HL-60 (cell line): ENCODE measurements around the gene ATAD3C.
"Not testable (repeated sequence)": the region's sequence is repeated elsewhere in the genome, so short reads cannot be mapped to it uniquely, and the experiment has no call there.

Experiments used
- DNase-seq, 2 experiments: peaks; one replicate each; pipeline ENCODE4 v3.0.0-alpha.2; 2010 to 2020; ENCODE audit warnings: low read depth in 1 of 2, low spot score in 1 of 2
- H3K27ac ChIP-seq: fragments of 250-450 bp; sonication (Bioruptor Pico); replicated peaks from 2 replicates; pipeline ENCODE4 v1.5.1; 2020; ENCODE audit warnings: mild to moderate bottlenecking, moderate library complexity
- H3K27me3 ChIP-seq: fragments of 250-450 bp; sonication (Bioruptor Pico); 2 replicates; pipeline ENCODE4 v1.5.1; 2021; ENCODE audit warnings: mild to moderate bottlenecking, moderate library complexity; ENCODE audit not compliant: insufficient read depth, poor library complexity, severe bottlenecking
- H3K4me3 ChIP-seq: replicated peaks from 2 replicates; pipeline ENCODE4 v1.5.1; 2011; ENCODE audit warnings: mild to moderate bottlenecking, control low read depth, low read length; ENCODE audit not compliant: insufficient read depth
- GABPA ChIP-seq: IDR thresholded peaks from 2 replicates; pipeline ENCODE4 v1.6.1; 2012; ENCODE audit warnings: low read depth
- POLR2AphosphoS5 ChIP-seq: IDR thresholded peaks from 2 replicates; pipeline ENCODE4 v1.6.1; 2012; ENCODE audit warnings: low read depth
- SPI1 ChIP-seq: IDR thresholded peaks from 2 replicates; pipeline ENCODE4 v1.6.1; 2012; ENCODE audit warnings: low read depth, mild to moderate bottlenecking, borderline replicate concordance
- TF ChIP-seq, protein P1 (sequence below): IDR thresholded peaks from one replicate; pipeline ENCODE4 v1.5.1; 2011; ENCODE audit warnings: low read length, control low read depth, inconsistent platforms; ENCODE audit not compliant: insufficient read depth
- TF ChIP-seq, protein P2 (sequence below): IDR thresholded peaks from 2 replicates; pipeline ENCODE4 v1.6.1; 2012; ENCODE audit warnings: low read depth; ENCODE audit not compliant: insufficient replicate concordance

Gene ATAD3C

DNA sequence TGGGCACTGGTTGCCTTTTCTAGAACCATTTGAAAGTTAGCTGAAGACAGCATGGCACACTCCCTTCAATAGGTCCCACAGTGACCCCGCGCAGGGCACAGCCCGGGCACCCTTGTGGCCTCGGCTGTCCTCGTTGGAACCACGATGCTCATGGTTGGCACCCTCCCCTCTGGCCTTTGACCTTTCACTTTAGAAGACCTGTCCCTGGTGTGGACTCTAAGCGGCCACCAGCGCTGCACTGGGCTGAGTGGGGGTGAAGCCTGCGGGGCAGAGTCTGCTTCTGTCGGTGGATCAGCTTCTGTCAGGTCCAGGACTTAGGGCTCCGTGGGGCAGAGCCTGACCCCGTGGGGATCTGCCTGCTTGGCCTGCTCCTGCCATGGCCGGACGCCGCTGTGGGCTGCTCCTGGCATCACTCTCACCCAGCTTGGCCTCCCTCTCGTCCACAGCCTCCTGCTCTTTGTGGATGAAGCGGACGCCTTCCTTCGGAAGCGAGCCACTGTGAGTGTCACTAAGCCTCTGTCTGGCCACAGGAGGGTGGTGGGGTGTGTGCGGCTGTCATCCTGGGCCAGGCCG, 7.3 kb downstream of the ATAD3C start:
- H3K27ac ChIP-seq, H3K4me3 ChIP-seq, DNase-seq, H3K27me3 ChIP-seq: not testable (repeated sequence)

DNA sequence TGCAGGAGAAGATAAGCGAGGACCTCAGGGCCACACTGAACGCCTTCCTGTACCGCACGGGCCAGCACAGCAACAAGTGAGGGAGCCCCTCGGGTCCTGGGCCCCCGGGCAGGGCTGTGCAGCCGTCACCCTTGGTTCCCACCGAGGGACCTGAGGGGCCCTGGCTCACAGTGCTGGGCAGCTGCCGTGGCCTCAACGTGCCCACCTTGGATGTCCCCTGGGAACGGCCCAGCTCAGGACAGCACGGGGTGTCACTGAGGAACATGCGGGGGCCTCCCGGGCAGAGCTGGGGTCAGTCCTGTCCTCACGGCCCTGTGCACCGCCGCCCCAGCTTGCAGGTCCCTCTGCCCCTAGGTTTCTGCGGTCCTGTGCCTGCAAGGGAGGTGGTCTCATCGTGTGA, 9.7 kb downstream of the ATAD3C start:
- H3K27me3 ChIP-seq, H3K4me3 ChIP-seq, DNase-seq, H3K27ac ChIP-seq: not testable (repeated sequence)

DNA sequence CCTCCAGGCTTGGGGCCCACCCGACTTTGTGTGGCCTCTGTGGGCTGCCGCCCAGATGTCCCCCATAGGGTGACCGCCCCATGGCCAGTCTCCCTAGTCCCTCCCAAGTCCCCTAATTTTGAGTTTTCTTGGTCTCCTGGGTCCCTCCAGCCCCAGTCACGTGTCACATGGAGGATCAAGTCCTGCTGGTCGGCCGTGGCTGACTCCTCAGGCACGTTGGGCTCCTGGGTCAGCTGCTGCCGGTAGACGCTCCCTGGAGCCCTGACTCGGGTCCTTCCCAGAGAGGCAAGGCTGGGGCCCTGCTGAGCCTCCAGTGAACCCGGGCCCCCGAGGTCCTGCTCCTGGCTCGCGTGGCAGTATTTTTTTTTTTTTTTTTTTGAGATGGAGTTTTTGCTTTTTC, 10.2 kb downstream of the ATAD3C start:
- H3K27ac ChIP-seq, H3K27me3 ChIP-seq, H3K4me3 ChIP-seq, DNase-seq: not testable (repeated sequence)

DNA sequence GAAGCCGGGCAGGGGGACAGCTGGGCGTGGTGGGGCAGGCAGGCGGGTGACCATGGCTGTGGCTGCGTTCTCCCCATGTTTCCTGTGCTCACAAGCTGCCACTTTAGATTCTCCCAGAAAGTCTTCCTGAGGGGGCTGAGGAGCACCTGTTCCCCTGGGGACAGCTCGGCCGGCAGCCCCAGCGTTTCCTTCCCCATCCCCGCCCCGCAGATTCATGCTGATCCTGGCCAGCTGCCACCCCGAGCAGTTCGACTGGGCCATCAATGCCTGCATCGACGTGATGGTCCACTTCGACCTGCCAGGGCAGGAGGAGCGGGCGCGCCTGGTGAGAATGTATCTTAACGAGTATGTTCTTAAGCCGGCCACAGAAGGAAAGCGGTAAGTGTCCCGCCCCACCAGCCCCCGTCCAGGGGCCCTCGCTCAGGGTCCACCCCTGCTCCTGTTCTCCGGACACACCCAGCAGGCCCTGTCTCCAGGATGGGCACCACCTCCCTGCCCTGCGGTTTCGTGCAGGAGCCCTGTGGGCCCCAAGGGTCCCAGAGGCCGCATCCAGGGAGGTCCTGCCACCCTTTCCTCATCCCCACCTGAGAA, 11.1 kb downstream of the ATAD3C start:
- DNase-seq = no peak
- TF ChIP-seq SPI1 = no peak
- TF ChIP-seq, protein P1, sequence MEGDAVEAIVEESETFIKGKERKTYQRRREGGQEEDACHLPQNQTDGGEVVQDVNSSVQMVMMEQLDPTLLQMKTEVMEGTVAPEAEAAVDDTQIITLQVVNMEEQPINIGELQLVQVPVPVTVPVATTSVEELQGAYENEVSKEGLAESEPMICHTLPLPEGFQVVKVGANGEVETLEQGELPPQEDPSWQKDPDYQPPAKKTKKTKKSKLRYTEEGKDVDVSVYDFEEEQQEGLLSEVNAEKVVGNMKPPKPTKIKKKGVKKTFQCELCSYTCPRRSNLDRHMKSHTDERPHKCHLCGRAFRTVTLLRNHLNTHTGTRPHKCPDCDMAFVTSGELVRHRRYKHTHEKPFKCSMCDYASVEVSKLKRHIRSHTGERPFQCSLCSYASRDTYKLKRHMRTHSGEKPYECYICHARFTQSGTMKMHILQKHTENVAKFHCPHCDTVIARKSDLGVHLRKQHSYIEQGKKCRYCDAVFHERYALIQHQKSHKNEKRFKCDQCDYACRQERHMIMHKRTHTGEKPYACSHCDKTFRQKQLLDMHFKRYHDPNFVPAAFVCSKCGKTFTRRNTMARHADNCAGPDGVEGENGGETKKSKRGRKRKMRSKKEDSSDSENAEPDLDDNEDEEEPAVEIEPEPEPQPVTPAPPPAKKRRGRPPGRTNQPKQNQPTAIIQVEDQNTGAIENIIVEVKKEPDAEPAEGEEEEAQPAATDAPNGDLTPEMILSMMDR = no peak
- TF ChIP-seq, protein P2, sequence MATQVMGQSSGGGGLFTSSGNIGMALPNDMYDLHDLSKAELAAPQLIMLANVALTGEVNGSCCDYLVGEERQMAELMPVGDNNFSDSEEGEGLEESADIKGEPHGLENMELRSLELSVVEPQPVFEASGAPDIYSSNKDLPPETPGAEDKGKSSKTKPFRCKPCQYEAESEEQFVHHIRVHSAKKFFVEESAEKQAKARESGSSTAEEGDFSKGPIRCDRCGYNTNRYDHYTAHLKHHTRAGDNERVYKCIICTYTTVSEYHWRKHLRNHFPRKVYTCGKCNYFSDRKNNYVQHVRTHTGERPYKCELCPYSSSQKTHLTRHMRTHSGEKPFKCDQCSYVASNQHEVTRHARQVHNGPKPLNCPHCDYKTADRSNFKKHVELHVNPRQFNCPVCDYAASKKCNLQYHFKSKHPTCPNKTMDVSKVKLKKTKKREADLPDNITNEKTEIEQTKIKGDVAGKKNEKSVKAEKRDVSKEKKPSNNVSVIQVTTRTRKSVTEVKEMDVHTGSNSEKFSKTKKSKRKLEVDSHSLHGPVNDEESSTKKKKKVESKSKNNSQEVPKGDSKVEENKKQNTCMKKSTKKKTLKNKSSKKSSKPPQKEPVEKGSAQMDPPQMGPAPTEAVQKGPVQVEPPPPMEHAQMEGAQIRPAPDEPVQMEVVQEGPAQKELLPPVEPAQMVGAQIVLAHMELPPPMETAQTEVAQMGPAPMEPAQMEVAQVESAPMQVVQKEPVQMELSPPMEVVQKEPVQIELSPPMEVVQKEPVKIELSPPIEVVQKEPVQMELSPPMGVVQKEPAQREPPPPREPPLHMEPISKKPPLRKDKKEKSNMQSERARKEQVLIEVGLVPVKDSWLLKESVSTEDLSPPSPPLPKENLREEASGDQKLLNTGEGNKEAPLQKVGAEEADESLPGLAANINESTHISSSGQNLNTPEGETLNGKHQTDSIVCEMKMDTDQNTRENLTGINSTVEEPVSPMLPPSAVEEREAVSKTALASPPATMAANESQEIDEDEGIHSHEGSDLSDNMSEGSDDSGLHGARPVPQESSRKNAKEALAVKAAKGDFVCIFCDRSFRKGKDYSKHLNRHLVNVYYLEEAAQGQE = no peak
- no peak for TF ChIP-seq POLR2AphosphoS5
- TF ChIP-seq GABPA = no peak
- no peaks in the 10 kb centered on the region for H3K27me3 ChIP-seq
- no peak overlapping the region for H3K27ac ChIP-seq
- no peak overlapping the region for H3K4me3 ChIP-seq

DNA sequence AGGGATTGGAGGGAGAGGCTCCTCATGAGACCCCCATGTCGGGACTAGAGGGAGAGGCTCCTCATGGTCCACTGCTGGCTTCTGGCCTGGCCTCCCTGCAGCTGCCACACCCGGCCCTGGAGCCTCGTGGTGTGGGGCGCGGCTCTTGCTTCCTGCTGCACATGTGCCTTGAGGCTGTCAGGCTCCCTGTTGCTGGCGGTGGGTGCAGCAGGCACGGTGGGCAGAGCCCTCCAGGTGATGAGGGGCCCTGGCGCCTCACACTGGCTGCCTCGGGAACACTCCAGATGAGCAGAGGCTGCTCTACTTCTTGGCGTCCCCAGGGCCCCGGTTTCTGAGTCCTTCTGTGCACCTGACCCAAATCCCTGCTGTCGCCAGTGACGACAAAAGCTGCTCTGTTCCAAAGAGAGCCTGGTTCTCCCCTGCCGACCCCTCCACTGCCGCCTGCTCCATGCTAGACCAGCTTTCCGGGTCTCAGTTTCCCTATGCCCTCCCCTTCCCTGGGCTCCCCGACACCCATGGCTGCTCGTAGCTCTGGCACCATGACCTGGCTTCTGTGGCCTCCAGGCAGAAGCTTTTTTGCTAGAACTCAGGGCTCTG, 12.3 kb downstream of the ATAD3C start:
- no peak for DNase-seq
- H3K27me3 ChIP-seq = no peaks in the 10 kb centered on the region
- no peak overlapping the region for H3K4me3 ChIP-seq
- H3K27ac ChIP-seq = no peak overlapping the region
- TF ChIP-seq, protein P2 = no peak
- TF ChIP-seq, protein P1 = no peak
- TF ChIP-seq GABPA (no peak), POLR2AphosphoS5 (no peak), SPI1 (no peak)
